Pons (tissue), 1 donor: ENCODE measurements around the gene SPINDOC.
"Not testable (repeated sequence)": the region's sequence is repeated elsewhere in the genome, so short reads cannot be mapped to it uniquely, and the experiment has no call there.

ENCODE experiments used
- DNase-seq: peaks from one replicate; pipeline ENCODE4 v3.0.0-alpha.2; 2016; ENCODE audit warnings: low spot score

The SPINDOC gene, protein sequence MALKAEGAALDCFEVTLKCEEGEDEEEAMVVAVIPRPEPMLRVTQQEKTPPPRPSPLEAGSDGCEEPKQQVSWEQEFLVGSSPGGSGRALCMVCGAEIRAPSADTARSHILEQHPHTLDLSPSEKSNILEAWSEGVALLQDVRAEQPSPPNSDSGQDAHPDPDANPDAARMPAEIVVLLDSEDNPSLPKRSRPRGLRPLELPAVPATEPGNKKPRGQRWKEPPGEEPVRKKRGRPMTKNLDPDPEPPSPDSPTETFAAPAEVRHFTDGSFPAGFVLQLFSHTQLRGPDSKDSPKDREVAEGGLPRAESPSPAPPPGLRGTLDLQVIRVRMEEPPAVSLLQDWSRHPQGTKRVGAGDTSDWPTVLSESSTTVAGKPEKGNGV

GRCh38 chr11:63813035-63813562 is at the start of gene SPINDOC:
Gene SPINDOC (plus strand): TSS chr11:63813456. CDS start chr11:63813687, 231 bp downstream.
- DNase-seq, result peak; percentile 58

DNA sequence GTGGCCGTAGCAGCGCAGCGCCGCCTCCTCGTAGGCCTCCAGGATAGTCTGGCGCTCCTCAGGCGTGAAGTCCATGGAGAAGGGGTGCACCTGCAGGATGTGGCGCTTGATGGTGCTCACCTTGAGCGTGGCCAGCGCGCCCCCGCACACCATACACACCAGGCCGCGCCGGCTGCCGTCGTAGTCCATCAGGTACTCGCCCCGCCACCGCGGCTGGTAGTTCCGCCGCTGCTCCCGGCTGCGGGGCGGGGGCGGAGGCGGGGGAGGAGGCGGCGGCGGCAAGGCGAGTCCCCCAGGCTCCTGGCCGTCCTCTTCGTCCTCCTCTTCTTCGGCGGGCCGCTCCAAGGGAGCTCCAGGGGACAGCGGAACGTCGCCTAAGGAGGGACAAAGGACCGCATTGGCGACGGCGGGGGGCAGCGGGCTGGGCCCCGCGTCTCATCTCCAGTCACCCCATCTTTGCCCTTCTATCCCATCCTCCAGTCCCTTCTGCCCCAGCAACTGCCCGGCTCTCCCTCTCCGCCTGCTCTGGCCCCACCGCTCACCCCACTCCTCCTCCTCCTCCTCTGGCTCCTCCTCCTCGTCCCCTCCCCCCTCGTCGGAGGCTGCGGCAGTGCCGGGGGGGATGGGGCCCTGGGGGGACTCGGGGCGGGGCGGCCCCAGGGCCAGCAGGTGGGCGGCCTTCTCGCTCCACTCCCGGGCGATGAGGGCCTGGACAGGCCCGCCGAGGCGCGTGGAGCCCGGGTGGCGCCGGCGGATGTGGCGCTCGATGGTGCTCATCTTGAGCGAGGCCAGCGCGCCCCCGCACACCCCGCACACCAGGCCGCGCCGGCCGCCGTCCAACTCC is 49.5 kb upstream of the SPINDOC start:
- no peak for DNase-seq

DNA sequence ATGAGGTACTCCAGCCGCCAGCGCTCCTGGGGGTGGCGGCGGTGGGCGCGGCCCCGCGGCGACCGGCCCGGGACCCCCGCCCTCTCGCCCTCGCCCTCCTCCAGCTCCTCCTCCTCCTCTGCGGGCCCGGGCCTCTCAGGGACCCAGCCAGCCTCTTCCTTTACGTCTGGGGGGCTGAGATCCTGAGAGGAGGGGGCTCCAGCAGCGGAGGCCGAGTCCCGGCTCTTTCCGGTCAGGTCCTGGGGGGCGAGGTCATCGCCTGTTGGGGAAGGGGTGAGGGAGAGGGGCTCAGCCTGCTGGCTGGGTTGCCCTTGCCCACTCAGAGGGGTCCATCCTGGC is 48.9 kb upstream of the SPINDOC start:
- no peak for DNase-seq

- DNase-seq, result no peak
Measured at GRCh38 chr11:63764679-63765647, 48.3 kb upstream of the SPINDOC start.

GRCh38 chr11:63765688-63766241 is 47.5 kb upstream of the SPINDOC start:
- no peak for DNase-seq

DNA sequence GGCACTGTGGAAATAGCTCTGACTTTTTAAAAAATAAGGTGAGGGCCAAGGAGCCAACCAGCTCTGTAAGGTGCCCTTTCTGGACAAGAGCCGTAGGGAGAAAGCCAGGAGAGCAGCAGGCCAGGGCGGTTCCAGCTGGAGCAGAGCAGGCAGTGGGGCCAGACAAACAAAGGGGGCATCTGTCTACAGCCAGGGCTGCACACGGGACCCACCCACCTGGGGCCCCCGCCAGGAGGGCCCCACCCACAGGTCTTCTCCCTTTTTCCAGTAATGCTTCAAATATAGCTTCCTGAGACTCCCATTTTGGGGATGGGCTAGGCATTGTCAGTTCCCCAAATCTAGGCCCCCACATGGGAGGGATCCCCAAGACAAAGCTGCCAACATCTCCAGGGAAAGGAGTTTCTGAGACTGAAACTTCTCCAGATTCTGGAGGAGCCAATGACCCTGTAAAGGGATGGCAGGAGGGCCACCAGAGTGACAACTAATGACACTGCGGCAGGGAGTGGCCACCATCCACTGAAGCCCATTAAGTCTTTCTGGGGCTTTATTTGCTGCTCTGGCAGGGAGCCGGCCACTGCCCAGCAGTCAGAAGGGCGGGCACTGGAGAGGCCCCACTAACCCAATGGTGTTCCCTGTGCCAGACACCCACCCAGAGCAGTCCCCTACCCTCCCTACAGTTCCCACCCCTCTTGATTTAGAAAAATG is 46.6 kb upstream of the SPINDOC start:
- no peak for DNase-seq

DNA sequence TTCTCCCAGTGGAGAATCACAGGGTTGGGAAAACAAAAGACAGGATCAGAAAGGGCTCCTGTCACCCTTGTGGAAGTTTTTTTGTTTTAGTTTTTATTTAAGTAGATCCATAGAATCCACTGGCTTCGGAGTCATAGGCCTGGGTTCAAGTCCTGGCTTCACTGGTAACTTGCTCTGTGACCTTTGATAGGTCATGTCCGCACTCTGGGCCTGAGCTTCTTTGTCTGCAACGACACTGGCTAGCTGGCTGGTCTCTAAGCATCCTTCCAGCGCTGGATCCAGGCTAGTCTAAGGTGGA is 46.0 kb upstream of the SPINDOC start:
- DNase-seq, result no peak

- peak; percentile 68 for DNase-seq
Measured at GRCh38 chr11:63767565-63768236, 45.6 kb upstream of the SPINDOC start.

DNA sequence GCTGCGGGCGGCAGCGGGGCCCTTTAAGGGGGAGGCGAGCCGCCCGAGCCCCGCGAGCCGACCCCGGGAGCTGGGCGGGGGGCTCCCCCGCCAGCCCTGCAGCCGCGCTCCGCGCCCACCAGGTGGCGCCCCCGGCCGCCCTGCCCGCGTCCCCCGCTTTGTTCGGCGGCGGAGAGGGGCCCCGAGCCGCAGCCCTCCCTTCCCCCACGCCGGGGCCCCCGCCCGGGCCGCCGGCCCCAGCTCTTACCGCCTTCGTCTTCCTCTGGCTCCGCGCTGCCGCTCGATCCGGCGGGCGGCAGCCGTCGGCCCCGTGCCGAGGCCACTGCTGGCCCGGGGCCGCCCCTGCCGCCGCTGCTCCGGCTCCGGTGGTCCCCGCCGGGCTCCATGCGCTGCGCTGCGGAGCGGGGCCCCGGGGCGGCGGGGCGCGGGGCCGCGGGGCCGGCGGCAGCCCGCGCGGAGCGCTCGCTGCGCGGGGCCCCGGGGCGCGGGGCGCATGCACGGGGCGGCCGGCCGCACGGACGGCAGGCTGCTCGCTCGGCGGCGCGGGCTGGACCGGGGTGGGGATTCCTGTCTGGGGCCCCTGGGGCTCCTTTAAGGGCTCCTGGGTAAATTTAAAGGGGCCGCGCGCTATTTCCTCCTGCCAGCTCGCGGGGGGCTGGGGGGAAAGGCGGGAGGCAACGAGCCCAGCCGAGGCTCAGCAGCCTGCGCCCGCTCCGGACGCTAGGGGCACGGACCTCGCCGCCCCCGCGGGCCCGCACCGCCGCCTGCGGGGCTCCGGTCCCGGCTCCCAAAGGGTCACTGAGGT is 44.8 kb upstream of the SPINDOC start, which contains the start of gene ZFTA:
TSS of gene ZFTA (minus strand) at position 539 of the 805 bp plus-strand sequence. CDS start at position 386, 153 bp downstream.
- no peak for DNase-seq

DNA sequence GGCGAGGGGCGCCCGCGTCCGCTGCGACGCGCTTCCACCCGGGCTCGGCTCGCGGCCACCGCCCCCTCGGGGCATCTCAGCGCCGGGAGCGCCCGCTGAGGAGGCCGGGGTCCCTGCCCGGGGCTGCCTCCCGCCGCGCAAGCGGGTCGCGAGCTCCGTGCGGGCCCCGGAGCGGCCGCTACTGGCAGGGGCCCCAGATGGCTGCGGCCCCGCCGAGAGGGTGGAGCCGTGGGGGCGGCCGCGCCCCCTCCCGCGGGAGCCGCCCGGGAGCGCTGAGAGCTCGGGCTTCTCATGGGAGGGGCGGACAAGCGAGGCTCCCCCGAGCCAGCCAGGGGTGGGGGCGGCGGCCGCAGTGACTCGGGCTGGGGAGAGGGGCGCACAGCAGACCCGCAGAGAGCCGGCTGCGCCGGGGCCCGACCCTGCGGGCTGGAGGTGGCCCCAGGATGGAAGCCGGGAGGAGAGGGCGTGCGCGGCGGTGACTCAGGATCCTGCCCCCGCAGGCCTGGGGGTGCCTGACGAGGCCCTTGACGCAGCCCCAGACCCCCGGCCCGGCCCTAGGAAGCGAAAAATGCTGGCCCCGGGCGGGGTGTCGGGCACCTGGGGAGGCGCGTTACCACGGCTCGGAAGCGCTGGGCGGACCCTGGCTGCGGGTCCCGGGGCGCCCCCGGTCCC is 44.1 kb upstream of the SPINDOC start:
- DNase-seq, result no peak

- DNase-seq, result no peak
Measured at GRCh38 chr11:63769714-63770455, 43.4 kb upstream of the SPINDOC start.

GRCh38 chr11:63770763-63771162 is 42.5 kb upstream of the SPINDOC start:
- DNase-seq, result no peak

GRCh38 chr11:63771741-63772318 is 41.4 kb upstream of the SPINDOC start:
- not testable (repeated sequence) for DNase-seq

GRCh38 chr11:63775191-63775590 is 38.1 kb upstream of the SPINDOC start:
- DNase-seq, result no peak

DNA sequence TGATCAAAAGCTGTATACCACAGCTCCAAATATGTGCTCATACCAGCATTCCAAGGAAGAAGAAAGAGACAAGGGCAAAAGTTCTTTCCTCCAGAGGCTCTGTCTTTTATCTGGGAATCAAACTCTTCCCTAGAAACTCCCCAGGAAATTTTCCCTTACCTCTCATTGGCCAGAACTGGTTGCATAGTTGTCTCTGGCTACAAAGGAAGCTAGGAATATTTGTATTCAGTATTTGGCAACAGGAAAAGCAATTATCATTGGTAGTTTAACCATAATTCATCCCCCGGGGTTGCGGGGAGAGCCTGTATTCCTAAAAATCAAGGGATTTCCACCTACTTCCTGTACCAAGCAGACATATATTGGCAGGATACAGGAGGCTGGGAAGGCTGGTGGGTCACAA is 34.2 kb upstream of the SPINDOC start:
- DNase-seq, result no peak

GRCh38 chr11:63782749-63783148 is 30.5 kb upstream of the SPINDOC start:
- no peak for DNase-seq

- no peak for DNase-seq
Measured at GRCh38 chr11:63783925-63784592, 29.2 kb upstream of the SPINDOC start.
